Duodenal mucosa (tissue), 2 donors: Measurements from ENCODE around the gene GNGT2.

Experiments used
- H3K27ac ChIP-seq: one replicate; pipeline ENCODE4 v1.7.0; 2013; ENCODE audit warnings: low read depth, low read length
- H3K27me3 ChIP-seq, 2 donors: one replicate each; pipeline ENCODE4 v1.7.0; 2013; ENCODE audit warnings: low read length in 2 of 2, control low read depth in 1 of 2; ENCODE audit not compliant: insufficient read depth in 2 of 2, control insufficient read depth in 1 of 2
- H3K36me3 ChIP-seq, 2 donors: one replicate each; pipeline ENCODE4 v1.7.0; 2013; ENCODE audit warnings: low read length in 2 of 2, control low read depth in 1 of 2; ENCODE audit not compliant: insufficient read depth in 2 of 2, control insufficient read depth in 1 of 2
- H3K4me1 ChIP-seq, 2 donors: one replicate each; pipeline ENCODE4 v1.7.0; 2013; ENCODE audit warnings: low read length in 2 of 2, control low read depth in 1 of 2; ENCODE audit not compliant: insufficient read depth in 2 of 2, control insufficient read depth in 1 of 2
- H3K4me3 ChIP-seq, 2 donors: one replicate each; pipeline ENCODE4 v1.7.0; 2013; ENCODE audit warnings: low read length in 2 of 2, low read depth in 1 of 2
- H3K9ac ChIP-seq, 2 donors: one replicate each; pipeline ENCODE4 v1.7.0; 2013; ENCODE audit warnings: low read length in 2 of 2, low read depth in 1 of 2
- H3K9me3 ChIP-seq, 2 donors: one replicate each; pipeline ENCODE4 v1.7.0; 2013; ENCODE audit warnings: low read length in 2 of 2, control low read depth in 1 of 2; ENCODE audit not compliant: control insufficient read depth in 1 of 2

The GNGT2 gene

GRCh38 chr17:49242813-49243212, 32.4 kb upstream of the GNGT2 start:
- Histone ChIP-seq H3K36me3 (no peaks in the 10 kb centered on the region), H3K9ac (no peak overlapping the region), H3K27me3 (peaks cover 0 to 5% of the 10 kb centered on the region in 2 donors), H3K4me3 (no peak overlapping the region), H3K27ac (no peak overlapping the region), H3K9me3 (no peaks in the 10 kb centered on the region), H3K4me1 (no peaks in the 10 kb centered on the region)

GRCh38 chr17:49241692-49242397, 31.5 kb upstream of the GNGT2 start:
- Histone ChIP-seq H3K4me1 (peaks cover 0 to 3% of the 10 kb centered on the region in 2 donors), H3K9me3 (no peaks in the 10 kb centered on the region), H3K36me3 (no peaks in the 10 kb centered on the region), H3K4me3 (no peak overlapping the region), H3K27ac (no peak overlapping the region), H3K9ac (no peak overlapping the region), H3K27me3 (peaks cover 0 to 5% of the 10 kb centered on the region in 2 donors)

- no peaks in the 10 kb centered on the region for H3K36me3 ChIP-seq
- H3K27ac ChIP-seq = no peak overlapping the region
- H3K27me3 ChIP-seq = peaks cover 0 to 5% of the 10 kb centered on the region in 2 donors
- H3K9me3 ChIP-seq = no peaks in the 10 kb centered on the region
- H3K4me1 ChIP-seq = peaks cover 0 to 5% of the 10 kb centered on the region in 2 donors
- no peak overlapping the region for H3K4me3 ChIP-seq
- H3K9ac ChIP-seq = no peak overlapping the region
These were observed 30.7 kb upstream of the GNGT2 start for GRCh38 chr17:49241040-49241439.

- Histone ChIP-seq H3K4me3 (no peak overlapping the region), H3K27me3 (peaks cover 0 to 5% of the 10 kb centered on the region in 2 donors), H3K9ac (no peak overlapping the region), H3K9me3 (no peaks in the 10 kb centered on the region), H3K27ac (no peak overlapping the region), H3K4me1 (peaks cover 0 to 5% of the 10 kb centered on the region in 2 donors), H3K36me3 (no peaks in the 10 kb centered on the region)
These were observed 30.2 kb upstream of the GNGT2 start for GRCh38 chr17:49240619-49241018.

GRCh38 chr17:49239963-49240362, 29.6 kb upstream of the GNGT2 start:
- Histone ChIP-seq H3K4me3 (no peak overlapping the region), H3K4me1 (peaks cover 0 to 5% of the 10 kb centered on the region in 2 donors), H3K36me3 (no peaks in the 10 kb centered on the region), H3K27ac (no peak overlapping the region), H3K9ac (no peak overlapping the region), H3K27me3 (peaks cover 0 to 5% of the 10 kb centered on the region in 2 donors), H3K9me3 (no peaks in the 10 kb centered on the region)

GRCh38 chr17:49235896-49236295, 25.5 kb upstream of the GNGT2 start:
- Histone ChIP-seq H3K4me3 (no peak overlapping the region), H3K9ac (no peak overlapping the region), H3K27me3 (peaks cover 0 to 7% of the 10 kb centered on the region in 2 donors), H3K27ac (no peak overlapping the region), H3K36me3 (no peaks in the 10 kb centered on the region), H3K9me3 (no peaks in the 10 kb centered on the region), H3K4me1 (peaks cover 6 to 24% of the 10 kb centered on the region in 2 donors)

GRCh38 chr17:49234509-49235080, 24.2 kb upstream of the GNGT2 start:
- H3K4me3 ChIP-seq = no peak overlapping the region
- no peak overlapping the region for H3K9ac ChIP-seq
- no peaks in the 10 kb centered on the region for H3K36me3 ChIP-seq
- H3K4me1 ChIP-seq = peaks cover 6 to 32% of the 10 kb centered on the region in 2 donors
- H3K9me3 ChIP-seq = no peaks in the 10 kb centered on the region
- no peak overlapping the region for H3K27ac ChIP-seq
- peaks cover 0 to 11% of the 10 kb centered on the region in 2 donors for H3K27me3 ChIP-seq

- Histone ChIP-seq H3K4me3 (peak overlapping the region; percentile 82 to 92), H3K9me3 (no peaks in the 10 kb centered on the region), H3K27ac (no peak overlapping the region)
These were observed 21.2 kb upstream of the GNGT2 start for GRCh38 chr17:49231563-49231894.

GRCh38 chr17:49230636-49231562, 20.5 kb upstream of the GNGT2 start, which contains the start of gene PHOSPHO1:
Gene PHOSPHO1, minus strand, starts transcription at chr17:49230787. Its CDS starts 4,096 bp downstream, at chr17:49226691.
- Histone ChIP-seq H3K4me3 (peak within 1 kb of the TSS; percentile 82 to 92), H3K36me3 (no peaks in the 10 kb centered on the region), H3K9ac (peak within 1 kb of the TSS; percentile 21 to 47), H3K9me3 (no peaks in the 10 kb centered on the region), H3K27me3 (peaks cover 0 to 39% of the 10 kb centered on the region in 2 donors), H3K4me1 (peaks cover 6 to 27% of the 10 kb centered on the region in 2 donors), H3K27ac (no peak within 1 kb of the TSS)

More at GRCh38 chr17:49231563-49231894, 21.2 kb upstream of the GNGT2 start:
- peak overlapping the region; percentile 21 to 47 for H3K9ac ChIP-seq
- H3K4me1 ChIP-seq = peaks cover 6 to 27% of the 10 kb centered on the region in 2 donors
- H3K27me3 ChIP-seq = peaks cover 0 to 34% of the 10 kb centered on the region in 2 donors
- H3K36me3 ChIP-seq = no peaks in the 10 kb centered on the region
